Inflammatory macrophage treated with lipopolysaccharide for 4 hours (primary cell): ENCODE measurements around the gene DCLK3.

ENCODE experiments used
- DNase-seq: peaks from one replicate; pipeline ENCODE4 v3.0.0-alpha.2; 2020

DCLK3 gene

GRCh38 chr3:36663666-36664291 lies 100.6 kb downstream of the DCLK3 start:
- peak; percentile 4 for DNase-seq

GRCh38 chr3:36662626-36663025 lies 101.7 kb downstream of the DCLK3 start:
- DNase-seq, result no peak
